GM10266 (cell line): ENCODE measurements around the gene CAMTA2.

Experiments used
- DNase-seq: peaks from one replicate; pipeline ENCODE4 v3.0.0; 2012; ENCODE audit errors: extremely low spot score
- TF ChIP-seq, protein P1 (sequence below): IDR thresholded peaks from 2 replicates; pipeline ENCODE4 v1.5.1; 2012; ENCODE audit warnings: mild to moderate bottlenecking, low read depth; ENCODE audit not compliant: control insufficient read depth, insufficient read depth; ENCODE audit errors: missing control alignments

Gene CAMTA2

DNA sequence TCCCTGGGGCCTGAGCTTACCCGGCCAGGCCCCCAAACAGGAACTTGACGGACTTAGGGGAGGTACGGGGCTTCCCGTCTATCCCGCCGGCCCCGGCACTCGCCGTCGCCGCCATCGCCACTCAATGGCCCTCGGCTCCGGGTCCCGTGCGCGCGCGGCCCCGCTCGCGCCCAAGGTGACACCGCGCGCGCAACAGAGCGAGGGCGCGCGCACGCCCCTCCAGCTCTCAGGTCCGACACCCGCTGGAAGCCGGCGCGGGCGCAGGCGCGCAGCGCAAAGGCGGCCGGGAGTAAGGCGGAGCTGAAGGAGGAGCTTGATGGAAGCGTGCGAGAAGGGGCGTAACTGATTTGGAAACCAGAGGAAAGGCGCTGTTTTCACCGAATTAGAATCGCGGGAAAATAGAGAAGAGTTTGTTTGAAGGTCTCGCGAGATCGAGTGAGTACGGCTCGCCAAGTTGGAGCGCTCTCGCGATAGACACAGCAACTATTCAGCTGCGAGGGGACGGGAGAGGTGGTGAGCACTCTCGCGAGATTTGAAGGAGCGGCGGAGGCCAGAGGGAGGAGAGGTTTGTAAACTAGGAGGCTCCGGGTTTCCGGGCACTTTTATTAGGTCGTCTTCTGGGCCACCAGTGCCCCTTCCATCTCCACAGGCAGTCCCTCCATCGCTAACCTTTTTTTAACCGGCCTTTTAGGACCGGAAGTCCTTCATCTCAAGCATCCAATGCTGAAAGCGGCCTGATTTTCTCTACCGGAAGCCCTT, 47.5 kb downstream of the CAMTA2 start, which contains the start of the genes RNF167 and SLC25A11:
RNF167 (plus strand) TSS at position 473 of the 759 bp plus-strand sequence. CDS start 642 bp downstream, outside the sequence.
SLC25A11 (minus strand) TSS at position 251 of the 759 bp plus-strand sequence; CDS start at position 115, 136 bp downstream.
- peak; percentile 98 for DNase-seq
- TF ChIP-seq, protein P1, sequence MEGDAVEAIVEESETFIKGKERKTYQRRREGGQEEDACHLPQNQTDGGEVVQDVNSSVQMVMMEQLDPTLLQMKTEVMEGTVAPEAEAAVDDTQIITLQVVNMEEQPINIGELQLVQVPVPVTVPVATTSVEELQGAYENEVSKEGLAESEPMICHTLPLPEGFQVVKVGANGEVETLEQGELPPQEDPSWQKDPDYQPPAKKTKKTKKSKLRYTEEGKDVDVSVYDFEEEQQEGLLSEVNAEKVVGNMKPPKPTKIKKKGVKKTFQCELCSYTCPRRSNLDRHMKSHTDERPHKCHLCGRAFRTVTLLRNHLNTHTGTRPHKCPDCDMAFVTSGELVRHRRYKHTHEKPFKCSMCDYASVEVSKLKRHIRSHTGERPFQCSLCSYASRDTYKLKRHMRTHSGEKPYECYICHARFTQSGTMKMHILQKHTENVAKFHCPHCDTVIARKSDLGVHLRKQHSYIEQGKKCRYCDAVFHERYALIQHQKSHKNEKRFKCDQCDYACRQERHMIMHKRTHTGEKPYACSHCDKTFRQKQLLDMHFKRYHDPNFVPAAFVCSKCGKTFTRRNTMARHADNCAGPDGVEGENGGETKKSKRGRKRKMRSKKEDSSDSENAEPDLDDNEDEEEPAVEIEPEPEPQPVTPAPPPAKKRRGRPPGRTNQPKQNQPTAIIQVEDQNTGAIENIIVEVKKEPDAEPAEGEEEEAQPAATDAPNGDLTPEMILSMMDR, result no peak

DNA sequence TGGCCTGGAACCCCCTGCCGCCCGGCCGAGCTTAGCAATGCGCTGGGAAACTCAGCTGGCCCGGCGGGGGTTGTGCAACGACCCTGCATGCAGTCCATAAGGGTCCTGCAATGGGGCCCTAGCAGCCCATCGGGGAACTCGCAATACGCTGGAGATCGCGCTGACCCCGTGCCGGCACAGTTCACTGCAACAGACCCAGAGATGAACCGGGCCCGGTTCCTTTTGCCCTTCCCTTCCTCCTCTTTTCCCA, 48.0 kb downstream of the CAMTA2 start:
- no peak for DNase-seq
- TF ChIP-seq, protein P1, result no peak

DNA sequence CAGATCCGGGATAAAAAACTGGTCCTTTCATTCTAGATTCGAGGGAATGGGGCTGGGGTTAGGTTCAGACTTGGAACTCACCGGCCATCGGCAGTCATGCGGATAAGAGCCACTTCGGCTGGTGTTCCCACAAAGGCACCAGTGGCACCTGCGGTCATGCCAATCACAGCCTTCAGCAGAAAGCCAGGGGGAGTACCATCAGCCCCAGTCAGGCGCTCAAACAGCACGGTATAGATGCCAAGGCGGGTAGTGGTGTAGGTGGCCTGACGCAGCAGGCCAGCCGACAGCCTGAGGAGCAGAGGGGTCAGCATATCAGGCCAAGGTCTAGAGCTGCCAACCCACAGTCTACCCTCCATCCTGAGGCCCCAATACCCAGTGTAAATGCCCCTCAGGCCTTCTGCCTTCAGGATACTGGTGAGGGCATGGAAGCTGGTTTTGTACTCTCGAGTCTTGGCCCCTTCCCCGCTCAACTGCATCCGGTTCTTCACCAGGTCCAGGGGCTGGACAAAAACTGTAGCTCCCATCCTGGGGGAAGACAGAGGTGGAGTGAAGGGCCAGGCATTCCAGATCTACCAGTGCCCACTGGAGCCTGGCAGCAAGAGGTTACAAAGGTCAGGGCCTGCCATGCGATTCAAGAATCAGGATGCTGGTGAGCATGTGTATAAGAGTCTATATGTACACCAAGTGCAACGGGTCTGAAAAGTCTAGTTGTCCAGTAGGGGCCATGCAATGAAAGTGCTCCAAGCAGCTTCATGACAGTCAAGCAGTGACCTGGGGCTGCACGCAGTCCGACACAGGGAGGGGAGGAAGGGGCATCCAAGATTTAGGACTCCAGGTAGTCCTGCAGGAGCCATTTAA, 48.6 kb downstream of the CAMTA2 start:
- no peak for DNase-seq
- TF ChIP-seq, protein P1, result no peak

DNA sequence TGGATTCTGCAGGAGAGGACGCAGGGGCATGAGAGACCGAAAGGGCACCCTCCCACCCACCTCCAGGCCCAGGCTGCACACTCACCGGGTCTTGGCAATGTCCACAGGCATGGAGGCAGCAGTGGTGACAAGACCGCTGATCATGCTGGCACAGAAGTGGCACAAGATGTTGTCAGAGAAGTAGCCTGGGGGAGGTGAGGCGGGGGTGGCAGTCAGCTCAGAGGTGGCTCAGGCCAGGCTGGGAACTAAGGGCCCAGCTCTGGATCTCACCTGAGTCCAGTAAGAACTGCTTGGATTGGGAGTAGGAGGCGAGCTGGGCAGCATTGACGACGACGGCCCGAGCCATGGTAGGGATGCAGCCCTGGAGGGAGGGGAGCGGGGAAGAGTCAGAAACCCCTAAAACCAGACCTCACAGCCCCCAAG, 49.4 kb downstream of the CAMTA2 start:
- DNase-seq, result no peak
- TF ChIP-seq, protein P1, result no peak

DNA sequence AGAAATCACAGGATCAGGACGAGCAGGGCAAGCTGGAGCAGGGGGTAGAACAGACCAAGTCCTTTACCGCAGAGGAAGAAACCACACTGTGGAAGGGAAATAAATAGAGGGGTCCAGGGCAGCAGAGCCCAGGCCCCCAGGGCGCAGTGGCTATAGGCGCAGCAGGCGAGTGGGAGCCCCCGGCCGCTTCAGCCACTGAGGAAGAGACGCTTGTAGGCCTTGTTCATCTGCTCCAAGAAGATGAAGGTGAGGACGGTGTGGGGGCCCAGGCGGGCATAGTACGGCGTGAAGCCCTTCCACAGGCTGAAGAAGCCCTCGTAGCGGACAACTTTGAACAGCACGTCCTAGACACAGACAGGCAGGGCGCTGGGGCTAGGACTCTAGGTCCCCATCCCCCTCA, 49.9 kb downstream of the CAMTA2 start:
- TF ChIP-seq, protein P1, result no peak
- no peak for DNase-seq

DNA sequence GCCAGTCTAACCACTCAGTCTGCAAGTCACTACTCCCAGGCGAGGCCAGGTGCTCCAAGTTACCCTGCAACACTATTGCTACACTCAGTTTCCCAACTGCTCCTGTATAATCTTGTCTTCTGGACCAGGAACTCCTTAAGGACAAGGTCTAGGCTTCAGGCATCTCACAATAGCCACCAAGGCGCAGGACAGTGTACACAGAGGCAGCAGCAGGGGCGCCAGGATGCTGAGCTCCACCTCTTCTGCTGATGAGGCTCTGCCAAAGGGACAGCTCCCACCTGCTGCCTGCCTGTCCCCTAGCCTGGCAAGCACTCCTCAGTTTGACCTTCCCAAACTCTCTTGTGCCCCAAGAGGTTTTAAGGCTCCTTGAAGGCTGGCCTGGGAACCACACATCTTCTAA, 51.0 kb downstream of the CAMTA2 start:
- DNase-seq, result no peak
- TF ChIP-seq, protein P1, result no peak

DNA sequence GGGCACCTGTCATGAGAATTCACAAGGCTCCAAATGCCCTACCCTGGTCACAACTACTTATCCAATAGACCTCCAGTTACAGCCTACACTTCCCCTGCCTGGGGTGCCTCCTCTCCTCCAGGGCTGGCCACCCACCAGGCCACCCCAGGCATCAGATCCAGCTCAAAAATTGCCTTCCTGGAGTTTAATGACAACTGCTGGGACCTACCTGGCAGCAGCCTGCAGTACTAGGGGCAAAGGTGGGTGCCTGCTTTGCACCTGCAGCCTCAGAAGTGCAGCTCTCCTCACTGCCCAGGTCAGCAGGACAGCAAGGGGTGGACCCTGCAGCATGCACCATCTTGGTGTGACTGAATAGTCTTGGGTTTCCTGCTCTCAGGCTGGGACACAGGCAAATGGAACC, 51.8 kb downstream of the CAMTA2 start:
- no peak for DNase-seq
- TF ChIP-seq, protein P1, result no peak
